Endothelial cell of umbilical vein (primary cell): ENCODE results near the gene LYSMD3. TPM values are rescaled to one million over a fixed set of nuclear protein-coding genes. Genes with fewer than 3 reads are reported as not detected.

Experiments
- BruUV-seq: library from RNA; stranded (reverse); fragments of 400-500 nt; replicated peaks from 2 replicates; lab custom pipeline; 2021; lab: Mats Ljungman, UMichigan
- CTCF ChIA-PET: fragments of 300-600, 350-600 bp; sonication (Branson Sonifier 250); formaldehyde crosslinking; loops from one replicate; lab custom pipeline; 2021; ENCODE audit warnings: antibody characterized with exemption, inconsistent platforms; lab: Charles Lee
- POLR2A ChIA-PET: fragments of 300-600, 350-600 bp; sonication (Branson Sonifier 250); formaldehyde crosslinking; loops from one replicate; lab custom pipeline; 2021; ENCODE audit warnings: antibody characterized with exemption, inconsistent platforms; lab: Charles Lee
- DNase-seq: peaks from one replicate; pipeline ENCODE4 v3.0.0-alpha.2; 2011; ENCODE audit warnings: low read depth, low spot score
- FAIRE-seq: peaks from 2 replicates; lab custom pipeline; 2011; peaks lifted over from hg19 to GRCh38; lab: Jason Lieb, UNC
- H2AFZ ChIP-seq: 2 replicates; pipeline ENCODE4 v1.6.0; 2012; ENCODE audit warnings: low read depth, low read length, control low read depth, inconsistent platforms
- H3K27ac ChIP-seq: 2 replicates; pipeline ENCODE4 v1.5.1; 2011; ENCODE audit warnings: low read depth, mild to moderate bottlenecking, control low read depth, low read length, moderate library complexity; ENCODE audit not compliant: insufficient read depth
- H3K27me3 ChIP-seq, 2 experiments: 2 replicates each; pipeline versions ENCODE4 v1.6.0 to v1.6.1; 2011; ENCODE audit warnings: low read length in 2 of 2, mixed read lengths in 1 of 2; ENCODE audit not compliant: control insufficient read depth in 2 of 2, insufficient read depth in 2 of 2
- H3K36me3 ChIP-seq, 2 experiments: 2 replicates in 1 of 2; 3 replicates in 1 of 2; pipeline ENCODE4 v1.5.1; 2011; ENCODE audit warnings: low read length in 2 of 2, mild to moderate bottlenecking in 1 of 2, moderate library complexity in 1 of 2; ENCODE audit not compliant: control insufficient read depth in 2 of 2, insufficient read depth in 2 of 2; ENCODE audit errors: extremely low read depth in 1 of 2
- H3K4me1 ChIP-seq: 3 replicates; pipeline ENCODE4 v1.5.1; 2011; ENCODE audit warnings: mild to moderate bottlenecking, low read length; ENCODE audit not compliant: control insufficient read depth, insufficient read depth; ENCODE audit errors: extremely low read depth
- H3K4me2 ChIP-seq: 2 replicates; pipeline ENCODE4 v1.6.1; 2011; ENCODE audit warnings: low read length, control low read depth, mixed read lengths; ENCODE audit not compliant: insufficient read depth
- H3K4me3 ChIP-seq, 3 experiments: fragments of 200-600 bp in 1 of 3; sonication (generic), shearing (Covaris generic) in 1 of 3; replicated peaks in 1 of 3; 2 replicates each; pipeline ENCODE4 v1.5.1; 2011 to 2016; ENCODE audit warnings: control low read depth in 3 of 3, low read length in 3 of 3, mild to moderate bottlenecking in 2 of 3, inconsistent platforms in 1 of 3, low read depth in 1 of 3, moderate library complexity in 1 of 3; ENCODE audit not compliant: insufficient read depth in 1 of 3
- H3K79me2 ChIP-seq: 2 replicates; pipeline ENCODE4 v1.6.0; 2012; ENCODE audit warnings: low read length, inconsistent platforms; ENCODE audit not compliant: control insufficient read depth, insufficient read depth
- H3K9ac ChIP-seq: replicated peaks from 2 replicates; pipeline ENCODE3; 2011; ENCODE audit warnings: low read length, control low read depth; ENCODE audit not compliant: insufficient read depth; ENCODE audit errors: extremely low read depth
- H3K9me1 ChIP-seq: replicated peaks from 3 replicates; pipeline ENCODE4 v1.6.0; 2011; ENCODE audit warnings: mild to moderate bottlenecking, low read length; ENCODE audit not compliant: control insufficient read depth, insufficient read depth; ENCODE audit errors: extremely low read depth
- H3K9me3 ChIP-seq: replicated peaks from 2 replicates; pipeline ENCODE4 v1.5.1; 2012; ENCODE audit warnings: low read length, inconsistent platforms; ENCODE audit not compliant: control insufficient read depth, insufficient read depth
- H4K20me1 ChIP-seq: replicated peaks from 2 replicates; pipeline ENCODE3; 2011; ENCODE audit warnings: mild to moderate bottlenecking, low read length; ENCODE audit not compliant: control insufficient read depth, insufficient read depth; ENCODE audit errors: extremely low read depth
- CTCF ChIP-seq, 2 donors: IDR thresholded peaks; 1 replicate in 1 of 2; 2 replicates in 1 of 2; pipeline ENCODE4 v1.5.1; 2011; ENCODE audit warnings: low read length in 2 of 2, mild to moderate bottlenecking in 2 of 2, moderate library complexity in 2 of 2, control low read depth in 1 of 2, inconsistent platforms in 1 of 2, low read depth in 1 of 2; ENCODE audit not compliant: insufficient read depth in 1 of 2; ENCODE audit errors: extremely low read depth in 1 of 2
- EZH2 ChIP-seq: IDR thresholded peaks from 2 replicates; pipeline ENCODE4 v1.6.1; 2012; ENCODE audit warnings: borderline replicate concordance, low read depth, mild to moderate bottlenecking, moderate library complexity, low read length, inconsistent platforms; ENCODE audit not compliant: severe bottlenecking
- FOS ChIP-seq: IDR thresholded peaks from 2 replicates; pipeline ENCODE4 v1.6.1; 2011; ENCODE audit warnings: mild to moderate bottlenecking, low read length, moderate library complexity, borderline replicate concordance; ENCODE audit not compliant: insufficient read depth
- GATA2 ChIP-seq: IDR thresholded peaks from 2 replicates; pipeline ENCODE4 v1.7.0; 2011; ENCODE audit warnings: low read depth, mild to moderate bottlenecking, moderate library complexity, mixed read lengths, low read length; ENCODE audit not compliant: insufficient read length, insufficient read depth
- JUN ChIP-seq: IDR thresholded peaks from 2 replicates; pipeline ENCODE4 v1.6.1; 2011; ENCODE audit warnings: borderline replicate concordance, low read depth; ENCODE audit not compliant: insufficient read length, insufficient read depth
- MYC ChIP-seq: IDR thresholded peaks from one replicate; pipeline ENCODE4 v1.6.1; 2011; ENCODE audit warnings: mild to moderate bottlenecking, low read depth, low read length
- POLR2A ChIP-seq: IDR thresholded peaks from 2 replicates; pipeline ENCODE4 v1.6.1; 2012; ENCODE audit warnings: low read depth, mild to moderate bottlenecking, control low read depth, low read length
- POLR2AphosphoS5 ChIP-seq: IDR thresholded peaks from 2 replicates; pipeline ENCODE4 v1.6.1; 2012; ENCODE audit warnings: low read depth, mild to moderate bottlenecking, control low read depth, low read length, moderate library complexity; ENCODE audit not compliant: insufficient read depth
- dilution Hi-C: fragments of 300-500 bp; cut with MboI; formaldehyde crosslinking; loops from one replicate; pipeline ENCODE4 v1.15.0; 2019; ENCODE audit warnings: low sequenced_read_pairs; ENCODE audit not compliant: extremely low pct_ligation_motif_present
- intact Hi-C: fragments of 100-400 bp; cut with micrococcal nuclease; formaldehyde crosslinking; loops from one replicate; pipeline ENCODE4 v1.10.0; 2022
- polyA plus RNA-seq, 4 experiments: library from polyadenylated mRNA; depleted of rRNA in 3 of 4; stranded (reverse) in 3 of 4; unstranded in 1 of 4; fragments of >200 nt; gene quantifications; 2 replicates each; pipeline versions ENCODE4 v1.2.1 to v1.2.3, GENCODE V29; 2011 to 2012; ENCODE audit warnings: missing spikeins in 1 of 4
- total RNA-seq: library from RNA; stranded (reverse); gene quantifications from 2 replicates; pipeline ENCODE4 v1.2.3, GENCODE V29; 2021
- TF ChIP-seq, protein P1 (sequence below): IDR thresholded peaks from 2 replicates; pipeline ENCODE4 v1.6.1; 2011; ENCODE audit not compliant: insufficient read depth, insufficient read length

LYSMD3 gene
- total and polyA plus RNA-seq, 2 donors (not counting 3 experiments of a cell fraction or from before 2014, with no cell fraction given) = 6.0 to 21.3 TPM

DNA sequence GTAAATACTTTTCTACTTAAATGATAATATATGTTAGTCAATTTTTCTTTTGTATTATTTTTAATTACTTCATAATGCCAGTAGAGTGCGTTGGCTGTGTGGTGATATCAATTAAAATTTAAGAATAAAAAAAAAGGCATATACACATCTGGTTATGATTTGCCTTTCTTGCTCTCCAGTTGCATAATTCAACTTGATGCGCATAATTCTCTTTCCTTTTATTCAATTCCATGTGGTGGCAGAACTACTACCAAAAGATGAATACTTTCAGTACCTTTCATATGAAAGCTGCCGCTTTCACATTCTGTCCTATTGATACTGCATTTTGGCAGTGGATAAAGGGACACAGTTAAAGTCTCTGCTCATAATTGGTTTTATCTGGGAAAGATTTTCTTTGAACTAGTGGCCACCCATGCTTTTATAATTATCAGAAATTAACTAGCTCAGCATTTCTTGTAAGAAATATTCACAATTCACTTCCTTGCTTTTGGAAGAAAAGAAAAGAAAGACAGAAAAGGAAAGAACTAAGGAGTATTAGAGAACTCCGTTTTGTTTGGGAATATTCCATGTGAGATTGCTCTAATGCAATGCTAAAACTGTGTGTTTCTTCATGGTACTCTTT, 16.9 kb upstream of the LYSMD3 start:
- Histone ChIP-seq H3K36me3 (no peaks in the 10 kb centered on the region), H3K79me2 (no peaks in the 10 kb centered on the region), H3K4me1 (no peaks in the 10 kb centered on the region), H3K27ac (no peak overlapping the region), H4K20me1 (no peaks in the 10 kb centered on the region), H3K9me3 (no peaks in the 10 kb centered on the region), H3K9me1 (no peaks in the 10 kb centered on the region), H3K9ac (no peak overlapping the region), H3K4me2 (no peak overlapping the region), H3K27me3 (peaks cover 7 to 17% of the 10 kb centered on the region in 2 experiments), H3K4me3 (no peak overlapping the region), H2AFZ (no peak overlapping the region)
- FAIRE-seq = no peak
- POLR2A ChIA-PET = no interaction called here
- no TSS peak for BruUV-seq
- dilution Hi-C loops = no loop called here
- intact Hi-C loops = no loop called here
- DNase-seq = no peak
- CTCF ChIA-PET = interaction anchor here (1.7 kb wide), 1 partner anchor 107 kb away, joined by 4 read pairs; no protein-coding TSS in a partner anchor
- TF ChIP-seq, protein P1, sequence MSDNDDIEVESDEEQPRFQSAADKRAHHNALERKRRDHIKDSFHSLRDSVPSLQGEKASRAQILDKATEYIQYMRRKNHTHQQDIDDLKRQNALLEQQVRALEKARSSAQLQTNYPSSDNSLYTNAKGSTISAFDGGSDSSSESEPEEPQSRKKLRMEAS = no peak
- TF ChIP-seq POLR2AphosphoS5 = no peak
- no peak for TF ChIP-seq MYC
- TF ChIP-seq CTCF (IDR thresholded peaks at IDR 0.05; ENCODE audit: extremely low read depth in 1 of 2, insufficient read depth in 1 of 2, low read depth in 1 of 2, low read length in 2 of 2) = no peak
- TF ChIP-seq POLR2A = no peak
- TF ChIP-seq FOS = no peak
- no peak for TF ChIP-seq GATA2
- TF ChIP-seq EZH2 = no peak
- no peak for TF ChIP-seq JUN
